ENCODE measurements around the gene LONP2.
A peak's percentile ranks its signal among the peaks of the same experiment; 100 is the strongest.

DNA sequence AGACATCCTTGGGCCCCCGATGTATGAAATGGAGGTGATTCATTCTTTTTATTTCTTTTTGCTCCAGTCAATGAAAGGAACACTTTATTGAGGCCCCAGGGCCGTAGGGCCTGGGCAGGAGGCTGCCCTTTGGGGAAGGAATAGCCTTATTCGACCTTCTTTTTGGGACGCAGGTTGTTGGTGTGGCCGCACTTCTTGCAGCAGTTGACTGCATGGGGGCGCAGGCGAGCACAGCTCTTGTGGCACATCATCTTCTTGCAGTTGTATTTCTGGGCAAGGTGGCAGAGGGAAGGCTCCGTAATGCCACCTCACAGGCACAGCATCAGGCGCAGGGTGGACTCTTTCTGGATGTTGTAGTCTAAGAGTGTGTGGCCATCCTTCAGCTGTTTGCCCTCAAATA is 90.2 kb downstream of the LONP2 start:
- TF ChIP-seq CTCF (IDR thresholded peaks at IDR 0.05) (peak; percentile 37), EZH2phosphoT487 (IDR thresholded peaks at IDR 0.05) (no peak)

Measured in neural progenitor cell (in vitro differentiated cells).